ENCODE results near the gene CACNA2D4. TPM values are rescaled to one million over a fixed set of nuclear protein-coding genes. Genes with fewer than 3 reads are reported as not detected.

CACNA2D4 gene
- total RNA-seq, 1 experiment from 2014 or later: 1.7 TPM

DNA sequence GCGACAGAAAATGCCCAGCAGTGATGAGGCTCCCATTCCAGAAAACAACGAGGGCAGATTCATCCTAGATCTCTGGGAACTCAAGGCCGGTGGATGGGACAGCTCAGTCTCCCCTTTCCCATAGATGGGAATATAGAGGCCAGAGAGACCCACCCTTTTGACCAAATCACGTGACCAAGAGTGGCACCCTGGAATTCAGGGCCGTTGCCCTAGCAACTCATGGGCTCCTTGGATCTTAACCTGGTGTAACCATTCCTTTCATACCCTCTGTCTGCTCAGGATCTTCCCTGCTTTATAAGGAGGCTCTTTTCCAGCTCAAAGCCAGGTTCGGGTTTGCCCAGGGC, 106.5 kb downstream of the CACNA2D4 start:
- H3K27ac ChIP-seq (ENCODE audit: low read depth, low read length): no peak overlapping the region
- no peaks in the 10 kb centered on the region for H3K9me2 ChIP-seq (ENCODE audit: insufficient read depth)
- ChIA-PET POLR2A (no interaction called here), RAD21 (ENCODE audit: low non-redundant PET in 1 of 2, low total read pairs in 2 of 2, uncharacterized antibody in 2 of 2, unreplicated experiment in 2 of 2) (no interaction called here), CTCF (no interaction called here)
- no peaks in the 10 kb centered on the region for H3K9me3 ChIP-seq (ENCODE audit: control insufficient read depth in 1 of 2, insufficient read depth in 1 of 2, low read depth in 1 of 2, low read length in 2 of 2)
- no peak overlapping the region for H3K4me3 ChIP-seq (replicated peaks in 1 of 2; ENCODE audit: low read depth in 1 of 2, low read length in 2 of 2)
- no TSS peak for BruUV-seq (replicated peaks)
- H3K4me1 ChIP-seq (ENCODE audit: control insufficient read depth in 1 of 2, insufficient read depth in 2 of 2, low read length in 2 of 2): peaks cover 0 to 4% of the 10 kb centered on the region in 2 experiments; a peak in 1 of 4 replicates
- DNase-seq (ENCODE audit: low read depth, low spot score): no peak
- H3K27me3 ChIP-seq (ENCODE audit: insufficient read depth, low read length): no peaks in the 10 kb centered on the region
- no peak overlapping the region for H3K9ac ChIP-seq (ENCODE audit: low read length)
- intact Hi-C loops (cut with micrococcal nuclease): no loop called here
- TF ChIP-seq, protein P1, sequence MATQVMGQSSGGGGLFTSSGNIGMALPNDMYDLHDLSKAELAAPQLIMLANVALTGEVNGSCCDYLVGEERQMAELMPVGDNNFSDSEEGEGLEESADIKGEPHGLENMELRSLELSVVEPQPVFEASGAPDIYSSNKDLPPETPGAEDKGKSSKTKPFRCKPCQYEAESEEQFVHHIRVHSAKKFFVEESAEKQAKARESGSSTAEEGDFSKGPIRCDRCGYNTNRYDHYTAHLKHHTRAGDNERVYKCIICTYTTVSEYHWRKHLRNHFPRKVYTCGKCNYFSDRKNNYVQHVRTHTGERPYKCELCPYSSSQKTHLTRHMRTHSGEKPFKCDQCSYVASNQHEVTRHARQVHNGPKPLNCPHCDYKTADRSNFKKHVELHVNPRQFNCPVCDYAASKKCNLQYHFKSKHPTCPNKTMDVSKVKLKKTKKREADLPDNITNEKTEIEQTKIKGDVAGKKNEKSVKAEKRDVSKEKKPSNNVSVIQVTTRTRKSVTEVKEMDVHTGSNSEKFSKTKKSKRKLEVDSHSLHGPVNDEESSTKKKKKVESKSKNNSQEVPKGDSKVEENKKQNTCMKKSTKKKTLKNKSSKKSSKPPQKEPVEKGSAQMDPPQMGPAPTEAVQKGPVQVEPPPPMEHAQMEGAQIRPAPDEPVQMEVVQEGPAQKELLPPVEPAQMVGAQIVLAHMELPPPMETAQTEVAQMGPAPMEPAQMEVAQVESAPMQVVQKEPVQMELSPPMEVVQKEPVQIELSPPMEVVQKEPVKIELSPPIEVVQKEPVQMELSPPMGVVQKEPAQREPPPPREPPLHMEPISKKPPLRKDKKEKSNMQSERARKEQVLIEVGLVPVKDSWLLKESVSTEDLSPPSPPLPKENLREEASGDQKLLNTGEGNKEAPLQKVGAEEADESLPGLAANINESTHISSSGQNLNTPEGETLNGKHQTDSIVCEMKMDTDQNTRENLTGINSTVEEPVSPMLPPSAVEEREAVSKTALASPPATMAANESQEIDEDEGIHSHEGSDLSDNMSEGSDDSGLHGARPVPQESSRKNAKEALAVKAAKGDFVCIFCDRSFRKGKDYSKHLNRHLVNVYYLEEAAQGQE (IDR thresholded peaks at IDR 0.05; ENCODE audit: low read depth): no peak
- no peak for TF ChIP-seq ZNF274 (IDR thresholded peaks at IDR 0.05; ENCODE audit: low read depth, low read length)
- no peaks in the 10 kb centered on the region for H4K20me1 ChIP-seq (ENCODE audit: insufficient read depth)
- H3K79me2 ChIP-seq (ENCODE audit: insufficient read depth, low read length): no peaks in the 10 kb centered on the region
- no peak for ATAC-seq
- no peak overlapping the region for H2AFZ ChIP-seq (ENCODE audit: low read depth, low read length, poor library complexity, severe bottlenecking)
- H3K4me2 ChIP-seq (ENCODE audit: low read length): no peak overlapping the region
- no peaks in the 10 kb centered on the region for H3K36me3 ChIP-seq (ENCODE audit: control insufficient read depth in 1 of 2, insufficient read depth in 2 of 2, low read length in 2 of 2)

- RAD21 ChIA-PET (ENCODE audit: low non-redundant PET in 1 of 2, low total read pairs in 2 of 2, uncharacterized antibody in 2 of 2, unreplicated experiment in 2 of 2): no interaction called here
- CTCF ChIA-PET: no interaction called here
Observed at GRCh38 chr12:1811281-1811947, 107.0 kb downstream of the CACNA2D4 start.

More at GRCh38 chr12:1811281-1811947, 107.0 kb downstream of the CACNA2D4 start:
- no peaks in the 10 kb centered on the region for H3K27me3 ChIP-seq (ENCODE audit: insufficient read depth, low read length)
- no peak overlapping the region for H3K4me2 ChIP-seq (ENCODE audit: low read length)
- intact Hi-C loops (cut with micrococcal nuclease): no loop called here
- no peaks in the 10 kb centered on the region for H3K9me2 ChIP-seq (ENCODE audit: insufficient read depth)
- H3K36me3 ChIP-seq (ENCODE audit: control insufficient read depth in 1 of 2, insufficient read depth in 2 of 2, low read length in 2 of 2): no peaks in the 10 kb centered on the region
- no peak overlapping the region for H3K4me3 ChIP-seq (replicated peaks in 1 of 2; ENCODE audit: low read depth in 1 of 2, low read length in 2 of 2)
- no peaks in the 10 kb centered on the region for H3K9me3 ChIP-seq (ENCODE audit: control insufficient read depth in 1 of 2, insufficient read depth in 1 of 2, low read depth in 1 of 2, low read length in 2 of 2)
- H3K79me2 ChIP-seq (ENCODE audit: insufficient read depth, low read length): no peaks in the 10 kb centered on the region
- DNase-seq (ENCODE audit: low read depth, low spot score) (no peak), ATAC-seq (no peak)
- H3K4me1 ChIP-seq (ENCODE audit: control insufficient read depth in 1 of 2, insufficient read depth in 2 of 2, low read length in 2 of 2): peaks cover 0 to 4% of the 10 kb centered on the region in 2 experiments; a peak in 1 of 4 replicates
- H3K9ac ChIP-seq (ENCODE audit: low read length): no peak overlapping the region
- no peak for TF ChIP-seq EGR1 (IDR thresholded peaks at IDR 0.05; ENCODE audit: low read depth)
- TF ChIP-seq ZFX (IDR thresholded peaks at IDR 0.05): no peak
- no peak for TF ChIP-seq CBX3 (IDR thresholded peaks at IDR 0.05; ENCODE audit: low read depth)
- TF ChIP-seq ELF1 (IDR thresholded peaks at IDR 0.05; ENCODE audit: borderline replicate concordance, low read depth): no peak
- no peak for TF ChIP-seq ZNF274 (IDR thresholded peaks at IDR 0.05; ENCODE audit: low read depth, low read length)
- no peak for TF ChIP-seq YY1 (IDR thresholded peaks at IDR 0.05; ENCODE audit: extremely low read depth, insufficient replicate concordance, low read depth, low read length)
- TF ChIP-seq SP1 (IDR thresholded peaks at IDR 0.05; ENCODE audit: low read depth): no peak
- TF ChIP-seq SIN3A (IDR thresholded peaks at IDR 0.05; ENCODE audit: low read depth): no peak
- no peak for TF ChIP-seq POLR2A (IDR thresholded peaks at IDR 0.05; ENCODE audit: borderline replicate concordance, extremely low read depth, insufficient read depth, insufficient read length)
- TF ChIP-seq, protein P2, sequence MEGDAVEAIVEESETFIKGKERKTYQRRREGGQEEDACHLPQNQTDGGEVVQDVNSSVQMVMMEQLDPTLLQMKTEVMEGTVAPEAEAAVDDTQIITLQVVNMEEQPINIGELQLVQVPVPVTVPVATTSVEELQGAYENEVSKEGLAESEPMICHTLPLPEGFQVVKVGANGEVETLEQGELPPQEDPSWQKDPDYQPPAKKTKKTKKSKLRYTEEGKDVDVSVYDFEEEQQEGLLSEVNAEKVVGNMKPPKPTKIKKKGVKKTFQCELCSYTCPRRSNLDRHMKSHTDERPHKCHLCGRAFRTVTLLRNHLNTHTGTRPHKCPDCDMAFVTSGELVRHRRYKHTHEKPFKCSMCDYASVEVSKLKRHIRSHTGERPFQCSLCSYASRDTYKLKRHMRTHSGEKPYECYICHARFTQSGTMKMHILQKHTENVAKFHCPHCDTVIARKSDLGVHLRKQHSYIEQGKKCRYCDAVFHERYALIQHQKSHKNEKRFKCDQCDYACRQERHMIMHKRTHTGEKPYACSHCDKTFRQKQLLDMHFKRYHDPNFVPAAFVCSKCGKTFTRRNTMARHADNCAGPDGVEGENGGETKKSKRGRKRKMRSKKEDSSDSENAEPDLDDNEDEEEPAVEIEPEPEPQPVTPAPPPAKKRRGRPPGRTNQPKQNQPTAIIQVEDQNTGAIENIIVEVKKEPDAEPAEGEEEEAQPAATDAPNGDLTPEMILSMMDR (IDR thresholded peaks at IDR 0.05 in 2 of 3, conservative IDR thresholded peaks at IDR 0.05 in 1 of 3; ENCODE audit: borderline replicate concordance in 1 of 3, insufficient read depth in 1 of 3, low read depth in 2 of 3, low read length in 2 of 3): no peak
- TF ChIP-seq JUND (IDR thresholded peaks at IDR 0.05): no peak
- no peak overlapping the region for H2AFZ ChIP-seq (ENCODE audit: low read depth, low read length, poor library complexity, severe bottlenecking)
- POLR2A ChIA-PET: no interaction called here
- H4K20me1 ChIP-seq (ENCODE audit: insufficient read depth): no peaks in the 10 kb centered on the region
- H3K27ac ChIP-seq (ENCODE audit: low read depth, low read length): no peak overlapping the region
- no TSS peak for BruUV-seq (replicated peaks)
